Effector memory CD8-positive, alpha-beta T cell (primary cell): ENCODE data around the gene MAN1B1.
A peak's percentile ranks its signal among the peaks of the same experiment; 100 is the strongest.

ENCODE experiments used
- ATAC-seq: fragments of 150-1000 bp; cut with Tn5 transposase; replicated peaks from 2 replicates; pipeline ENCODE4 v1.10.0; 2021; ENCODE audit warnings: mild to moderate bottlenecking, moderate library complexity
- DNase-seq, 3 experiments: peaks; one replicate each; pipeline ENCODE4 v3.0.0; 2021
- H3K27ac Mint-ChIP-seq, 2 donors: one replicate each; pipeline ENCODE4 v1.8.0; 2022; ENCODE audit warnings: mild to moderate bottlenecking in 2 of 2, mixed read lengths in 2 of 2, moderate library complexity in 2 of 2
- H3K27me3 Mint-ChIP-seq, 2 donors: one replicate each; pipeline ENCODE4 v1.8.0; 2022; ENCODE audit warnings: mixed read lengths in 2 of 2
- H3K36me3 Mint-ChIP-seq: one replicate; pipeline ENCODE4 v1.8.0; 2022; ENCODE audit warnings: mild to moderate bottlenecking, moderate library complexity, mixed read lengths; ENCODE audit not compliant: insufficient read depth
- H3K4me1 Mint-ChIP-seq, 2 donors: one replicate each; pipeline ENCODE4 v1.8.0; 2022; ENCODE audit warnings: low read depth in 2 of 2, mixed read lengths in 2 of 2
- H3K4me3 Mint-ChIP-seq, 2 donors: one replicate each; pipeline ENCODE4 v1.8.0; 2022; ENCODE audit warnings: mild to moderate bottlenecking in 2 of 2, mixed read lengths in 2 of 2, moderate library complexity in 2 of 2
- H3K9me3 Mint-ChIP-seq, 2 donors: one replicate each; pipeline ENCODE4 v1.8.0; 2022; ENCODE audit warnings: mixed read lengths in 2 of 2

The MAN1B1 gene

DNA sequence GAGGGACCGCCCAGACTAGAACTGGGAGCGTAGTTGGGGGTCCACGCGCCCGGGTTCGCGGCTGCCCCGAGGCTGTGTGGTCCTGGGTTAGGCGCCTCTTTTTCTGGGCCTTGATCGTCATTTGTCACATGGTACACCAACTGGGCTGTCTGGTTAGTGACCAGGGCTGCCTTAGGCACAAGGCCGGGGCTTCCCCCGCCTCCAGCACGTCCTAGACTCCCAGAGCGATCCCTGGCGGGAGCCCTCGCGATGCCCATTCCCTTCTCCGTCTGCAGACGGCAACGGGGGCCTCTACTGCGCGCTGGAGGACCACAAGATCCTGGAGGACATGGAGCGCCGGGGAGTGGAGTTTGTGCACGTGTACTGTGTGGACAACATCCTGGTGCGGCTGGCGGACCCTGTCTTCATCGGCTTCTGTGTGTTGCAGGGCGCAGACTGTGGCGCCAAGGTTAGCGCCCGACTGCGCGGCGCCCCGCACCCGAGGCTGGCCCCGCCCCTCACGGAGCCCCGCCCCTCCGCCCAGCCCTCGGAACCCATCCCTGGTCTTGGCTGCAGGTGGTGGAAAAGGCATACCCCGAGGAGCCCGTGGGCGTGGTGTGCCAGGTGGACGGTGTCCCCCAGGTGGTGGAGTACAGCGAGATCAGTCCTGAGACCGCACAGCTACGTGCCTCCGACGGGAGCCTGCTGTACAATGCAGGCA, 7.9 kb upstream of the MAN1B1 start:
- DNase-seq (no peak), ATAC-seq (no peak)
- peak overlapping the region in 1 of 2 donors; percentile 15 for H3K27ac Mint-ChIP-seq
- no peaks in the 10 kb centered on the region for H3K27me3 Mint-ChIP-seq
- H3K36me3 Mint-ChIP-seq, result peaks cover 3% of the 10 kb centered on the region
- H3K4me1 Mint-ChIP-seq, result peaks cover 0 to 2% of the 10 kb centered on the region in 2 donors
- H3K4me3 Mint-ChIP-seq, result peak overlapping the region; percentile 72 to 73
- H3K9me3 Mint-ChIP-seq, result no peaks in the 10 kb centered on the region

- Mint-ChIP-seq H3K9me3 (no peaks in the 10 kb centered on the region), H3K4me3 (peak overlapping the region; percentile 20 to 33), H3K36me3 (peaks cover 3% of the 10 kb centered on the region), H3K4me1 (peaks cover 0 to 2% of the 10 kb centered on the region in 2 donors), H3K27ac (peak overlapping the region in 1 of 2 donors; percentile 15), H3K27me3 (no peaks in the 10 kb centered on the region)
- DNase-seq (no peak), ATAC-seq (no peak)
These were observed 7.4 kb upstream of the MAN1B1 start for GRCh38 chr9:137079401-137079787.

DNA sequence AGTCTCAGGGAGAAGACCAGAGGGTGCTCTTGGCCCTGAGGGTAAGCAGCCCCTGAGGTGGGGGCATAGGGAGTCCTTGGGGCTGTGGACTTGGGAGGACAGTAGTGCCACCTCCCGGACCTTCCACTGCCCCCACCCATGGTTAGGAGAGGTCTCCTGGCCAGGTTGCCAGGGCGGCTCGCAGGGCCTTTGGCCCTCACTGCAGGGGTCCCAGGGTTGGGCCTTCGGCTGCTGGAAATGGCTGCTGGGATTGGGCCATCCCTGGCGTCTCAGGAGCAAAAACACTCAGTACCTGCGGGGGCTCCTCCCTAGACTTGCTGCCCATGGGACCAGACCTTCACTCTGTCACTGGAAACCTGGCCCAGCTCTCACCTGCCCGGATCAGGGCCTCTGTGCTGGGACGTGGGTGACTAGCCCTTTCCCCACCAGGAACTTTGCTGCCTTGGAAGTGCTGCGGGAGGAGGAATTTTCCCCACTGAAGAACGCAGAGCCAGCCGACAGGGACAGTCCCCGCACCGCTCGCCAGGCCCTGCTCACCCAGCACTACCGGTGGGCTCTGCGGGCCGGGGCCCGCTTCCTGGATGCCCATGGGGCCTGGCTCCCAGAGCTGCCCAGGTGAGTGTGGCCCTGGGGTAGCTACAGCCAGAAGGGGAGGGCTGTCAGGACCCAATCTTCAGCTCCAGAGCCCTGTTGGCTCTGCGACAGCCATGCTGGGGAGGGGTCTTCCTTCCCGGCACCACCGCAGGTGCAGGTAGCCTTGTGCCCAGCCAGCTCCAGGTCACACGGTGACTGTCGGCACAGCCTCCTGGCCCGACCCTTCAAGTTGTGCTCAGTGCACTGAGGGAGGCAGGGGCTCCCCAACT, 6.3 kb upstream of the MAN1B1 start:
- Mint-ChIP-seq H3K27me3 (no peaks in the 10 kb centered on the region), H3K4me3 (no peak overlapping the region)

GRCh38 chr9:137082222-137082924, 4.4 kb upstream of the MAN1B1 start:
- Mint-ChIP-seq H3K27ac (no peak overlapping the region), H3K9me3 (no peaks in the 10 kb centered on the region), H3K4me3 (no peak overlapping the region), H3K4me1 (peaks cover 6 to 9% of the 10 kb centered on the region in 2 donors), H3K27me3 (no peaks in the 10 kb centered on the region), H3K36me3 (peaks cover 14% of the 10 kb centered on the region)
- no peak for ATAC-seq
- DNase-seq, result no peak

More for the DNA sequence above, 6.3 kb upstream of the MAN1B1 start:
- DNase-seq (no peak), ATAC-seq (no peak)
- no peak overlapping the region for H3K27ac Mint-ChIP-seq
- H3K9me3 Mint-ChIP-seq, result no peaks in the 10 kb centered on the region
- H3K4me1 Mint-ChIP-seq, result peaks cover 1 to 4% of the 10 kb centered on the region in 2 donors
- peaks cover 5% of the 10 kb centered on the region for H3K36me3 Mint-ChIP-seq

DNA sequence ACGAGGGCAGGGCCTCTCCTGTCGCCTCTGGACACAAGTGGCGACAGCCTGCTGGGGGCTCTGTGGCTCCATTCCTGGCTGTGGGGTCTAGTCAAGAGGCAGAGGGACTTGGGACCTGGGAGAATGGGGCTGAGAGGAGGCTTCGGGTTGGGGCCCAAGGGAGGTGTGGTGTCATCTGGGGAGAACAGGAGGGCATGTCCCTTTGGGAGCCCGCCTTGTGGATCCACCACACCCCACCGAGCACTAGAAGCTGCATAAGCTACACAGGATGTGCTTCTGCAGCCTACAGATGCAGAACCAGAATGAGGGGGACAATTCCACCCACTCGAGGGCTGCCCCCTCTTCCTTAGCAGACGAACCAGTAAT, 3.9 kb upstream of the MAN1B1 start:
- Mint-ChIP-seq H3K27ac (no peak overlapping the region), H3K9me3 (no peaks in the 10 kb centered on the region), H3K4me3 (no peak overlapping the region), H3K27me3 (no peaks in the 10 kb centered on the region), H3K36me3 (peaks cover 14% of the 10 kb centered on the region), H3K4me1 (peaks cover 10 to 15% of the 10 kb centered on the region in 2 donors)
- no peak for ATAC-seq
- no peak for DNase-seq

DNA sequence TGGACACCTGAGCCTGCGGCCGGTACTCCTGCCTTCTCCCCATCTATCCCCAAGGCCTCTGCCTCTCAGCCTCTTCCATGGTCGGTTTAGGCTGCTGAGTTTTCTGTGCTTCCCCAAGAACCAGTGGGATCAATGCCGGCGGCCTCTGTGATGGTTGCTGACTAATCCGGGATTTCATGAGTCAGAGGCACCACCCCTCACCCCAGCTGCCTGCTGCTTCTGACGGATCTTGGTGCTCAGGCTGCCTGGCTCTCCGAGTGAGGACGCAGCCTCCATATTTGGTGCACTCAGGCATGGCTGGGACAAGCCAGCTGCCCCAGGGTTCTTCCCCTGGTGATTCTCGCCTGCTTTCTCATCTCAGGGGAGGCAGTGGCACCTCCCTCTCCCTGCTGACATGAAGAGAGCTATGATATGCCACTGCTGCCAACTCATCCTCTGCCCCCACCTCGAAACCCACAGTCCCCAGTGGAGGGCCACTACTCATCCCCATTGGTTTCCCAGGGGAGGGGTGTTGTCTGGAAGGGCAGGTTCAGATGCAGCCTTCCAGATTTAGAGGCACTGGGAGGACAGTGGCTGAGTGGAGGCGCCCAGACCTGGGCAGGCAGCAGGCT, 3.3 kb upstream of the MAN1B1 start:
- no peak for DNase-seq
- H3K36me3 Mint-ChIP-seq, result peaks cover 19% of the 10 kb centered on the region
- H3K9me3 Mint-ChIP-seq, result no peaks in the 10 kb centered on the region
- no peak overlapping the region for H3K27ac Mint-ChIP-seq
- H3K4me1 Mint-ChIP-seq, result peaks cover 16 to 19% of the 10 kb centered on the region in 2 donors
- no peak overlapping the region for H3K4me3 Mint-ChIP-seq
- no peaks in the 10 kb centered on the region for H3K27me3 Mint-ChIP-seq
- no peak for ATAC-seq

DNA sequence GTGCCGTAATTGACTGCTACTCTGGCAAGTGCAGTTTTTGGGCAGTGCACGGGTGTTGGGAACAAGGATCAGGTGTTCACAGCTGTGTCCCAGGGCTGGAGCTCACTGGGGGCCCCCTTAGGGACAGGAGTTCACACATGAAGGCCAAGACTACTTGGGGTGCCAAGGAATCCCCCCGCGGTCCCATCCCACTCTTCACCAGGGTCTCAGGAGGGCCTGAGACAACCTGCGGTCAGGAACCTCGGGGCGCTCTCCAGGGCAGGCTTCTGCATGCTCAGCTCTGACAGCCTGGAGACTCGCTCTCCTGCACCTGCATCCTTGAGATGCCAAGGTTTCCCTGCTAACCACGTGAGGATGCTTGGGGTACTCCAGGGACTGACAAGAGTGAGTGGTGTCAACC, 2.3 kb upstream of the MAN1B1 start:
- ATAC-seq (no peak), DNase-seq (no peak)
- no peaks in the 10 kb centered on the region for H3K27me3 Mint-ChIP-seq
- no peak overlapping the region for H3K27ac Mint-ChIP-seq
- H3K4me3 Mint-ChIP-seq, result no peak overlapping the region
- peaks cover 24% of the 10 kb centered on the region for H3K36me3 Mint-ChIP-seq
- peaks cover 23 to 24% of the 10 kb centered on the region in 2 donors for H3K4me1 Mint-ChIP-seq
- no peaks in the 10 kb centered on the region for H3K9me3 Mint-ChIP-seq

GRCh38 chr9:137085920-137086530, 760 bp upstream of the MAN1B1 start:
- peaks cover 28% of the 10 kb centered on the region for H3K36me3 Mint-ChIP-seq
- no peaks in the 10 kb centered on the region for H3K9me3 Mint-ChIP-seq
- H3K27me3 Mint-ChIP-seq, result no peaks in the 10 kb centered on the region
- H3K27ac Mint-ChIP-seq, result peak overlapping the region; percentile 90 to 94
- peak; percentile 3 for ATAC-seq
- H3K4me3 Mint-ChIP-seq, result peak overlapping the region; percentile 90 to 93
- H3K4me1 Mint-ChIP-seq, result peaks cover 24 to 26% of the 10 kb centered on the region in 2 donors
- peak in 1 of 3 experiments; percentile 17 for DNase-seq

- Mint-ChIP-seq H3K27me3 (no peaks in the 10 kb centered on the region), H3K9me3 (no peaks in the 10 kb centered on the region), H3K27ac (peak overlapping the region; percentile 83), H3K36me3 (peaks cover 35% of the 10 kb centered on the region), H3K4me1 (peaks cover 24 to 28% of the 10 kb centered on the region in 2 donors), H3K4me3 (peak overlapping the region; percentile 79 to 80)
- DNase-seq, result no peak
- no peak for ATAC-seq
These were observed 682 bp downstream of the MAN1B1 start for GRCh38 chr9:137087409-137087925.

GRCh38 chr9:137088121-137088520, 1.3 kb downstream of the MAN1B1 start:
- ATAC-seq, result no peak
- Mint-ChIP-seq H3K4me1 (peaks cover 24 to 28% of the 10 kb centered on the region in 2 donors), H3K9me3 (no peaks in the 10 kb centered on the region), H3K36me3 (peaks cover 38% of the 10 kb centered on the region), H3K27me3 (no peaks in the 10 kb centered on the region), H3K27ac (peak overlapping the region; percentile 83), H3K4me3 (peak overlapping the region; percentile 79 to 80)
- DNase-seq, result no peak

GRCh38 chr9:137089232-137089947, 2.6 kb downstream of the MAN1B1 start:
- Mint-ChIP-seq H3K27ac (peak overlapping the region in 1 of 2 donors; percentile 50), H3K4me3 (no peak overlapping the region), H3K27me3 (no peaks in the 10 kb centered on the region), H3K36me3 (peaks cover 38% of the 10 kb centered on the region), H3K4me1 (peaks cover 26 to 28% of the 10 kb centered on the region in 2 donors), H3K9me3 (no peaks in the 10 kb centered on the region)
- DNase-seq, result no peak
- ATAC-seq, result no peak
